Measurements from ENCODE around the gene PRKCZ.

PRKCZ gene

DNA sequence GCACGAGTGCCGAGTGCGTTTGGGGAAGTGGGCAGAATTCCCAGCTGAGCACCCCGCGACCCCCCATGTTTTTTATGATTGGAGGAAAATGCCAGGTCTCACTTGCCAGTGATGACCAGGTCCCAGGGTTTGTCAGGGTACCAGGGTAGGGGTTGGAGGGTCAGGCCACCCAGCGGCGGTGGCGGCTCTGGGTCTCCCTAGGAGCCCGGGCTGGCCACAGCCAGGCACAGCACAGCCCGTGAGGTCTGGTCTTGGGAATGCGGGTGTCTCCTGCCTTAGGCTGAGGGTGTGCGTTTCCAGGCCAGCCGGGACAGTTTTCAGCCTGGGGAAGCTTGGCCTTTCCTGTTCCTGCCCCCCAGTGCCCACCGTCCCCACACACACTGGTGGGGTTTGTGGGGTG is 22.7 kb downstream of the PRKCZ start:
- Histone ChIP-seq H3K27me3 (ENCODE audit: insufficient read depth, poor library complexity, severe bottlenecking) (peaks cover 2% of the 10 kb centered on the region), H3K4me3 (replicated peaks; ENCODE audit: insufficient read depth, low read length) (no peak overlapping the region), H3K27ac (replicated peaks) (no peak overlapping the region)
- TF ChIP-seq, protein P1, sequence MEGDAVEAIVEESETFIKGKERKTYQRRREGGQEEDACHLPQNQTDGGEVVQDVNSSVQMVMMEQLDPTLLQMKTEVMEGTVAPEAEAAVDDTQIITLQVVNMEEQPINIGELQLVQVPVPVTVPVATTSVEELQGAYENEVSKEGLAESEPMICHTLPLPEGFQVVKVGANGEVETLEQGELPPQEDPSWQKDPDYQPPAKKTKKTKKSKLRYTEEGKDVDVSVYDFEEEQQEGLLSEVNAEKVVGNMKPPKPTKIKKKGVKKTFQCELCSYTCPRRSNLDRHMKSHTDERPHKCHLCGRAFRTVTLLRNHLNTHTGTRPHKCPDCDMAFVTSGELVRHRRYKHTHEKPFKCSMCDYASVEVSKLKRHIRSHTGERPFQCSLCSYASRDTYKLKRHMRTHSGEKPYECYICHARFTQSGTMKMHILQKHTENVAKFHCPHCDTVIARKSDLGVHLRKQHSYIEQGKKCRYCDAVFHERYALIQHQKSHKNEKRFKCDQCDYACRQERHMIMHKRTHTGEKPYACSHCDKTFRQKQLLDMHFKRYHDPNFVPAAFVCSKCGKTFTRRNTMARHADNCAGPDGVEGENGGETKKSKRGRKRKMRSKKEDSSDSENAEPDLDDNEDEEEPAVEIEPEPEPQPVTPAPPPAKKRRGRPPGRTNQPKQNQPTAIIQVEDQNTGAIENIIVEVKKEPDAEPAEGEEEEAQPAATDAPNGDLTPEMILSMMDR (IDR thresholded peaks at IDR 0.05; ENCODE audit: insufficient read depth, low read length), result no peak
- TF ChIP-seq SPI1 (IDR thresholded peaks at IDR 0.05; ENCODE audit: borderline replicate concordance, low read depth), result no peak
- TF ChIP-seq POLR2AphosphoS5 (IDR thresholded peaks at IDR 0.05; ENCODE audit: low read depth), result no peak
- no peak for TF ChIP-seq GABPA (IDR thresholded peaks at IDR 0.05; ENCODE audit: low read depth)
- TF ChIP-seq, protein P2, sequence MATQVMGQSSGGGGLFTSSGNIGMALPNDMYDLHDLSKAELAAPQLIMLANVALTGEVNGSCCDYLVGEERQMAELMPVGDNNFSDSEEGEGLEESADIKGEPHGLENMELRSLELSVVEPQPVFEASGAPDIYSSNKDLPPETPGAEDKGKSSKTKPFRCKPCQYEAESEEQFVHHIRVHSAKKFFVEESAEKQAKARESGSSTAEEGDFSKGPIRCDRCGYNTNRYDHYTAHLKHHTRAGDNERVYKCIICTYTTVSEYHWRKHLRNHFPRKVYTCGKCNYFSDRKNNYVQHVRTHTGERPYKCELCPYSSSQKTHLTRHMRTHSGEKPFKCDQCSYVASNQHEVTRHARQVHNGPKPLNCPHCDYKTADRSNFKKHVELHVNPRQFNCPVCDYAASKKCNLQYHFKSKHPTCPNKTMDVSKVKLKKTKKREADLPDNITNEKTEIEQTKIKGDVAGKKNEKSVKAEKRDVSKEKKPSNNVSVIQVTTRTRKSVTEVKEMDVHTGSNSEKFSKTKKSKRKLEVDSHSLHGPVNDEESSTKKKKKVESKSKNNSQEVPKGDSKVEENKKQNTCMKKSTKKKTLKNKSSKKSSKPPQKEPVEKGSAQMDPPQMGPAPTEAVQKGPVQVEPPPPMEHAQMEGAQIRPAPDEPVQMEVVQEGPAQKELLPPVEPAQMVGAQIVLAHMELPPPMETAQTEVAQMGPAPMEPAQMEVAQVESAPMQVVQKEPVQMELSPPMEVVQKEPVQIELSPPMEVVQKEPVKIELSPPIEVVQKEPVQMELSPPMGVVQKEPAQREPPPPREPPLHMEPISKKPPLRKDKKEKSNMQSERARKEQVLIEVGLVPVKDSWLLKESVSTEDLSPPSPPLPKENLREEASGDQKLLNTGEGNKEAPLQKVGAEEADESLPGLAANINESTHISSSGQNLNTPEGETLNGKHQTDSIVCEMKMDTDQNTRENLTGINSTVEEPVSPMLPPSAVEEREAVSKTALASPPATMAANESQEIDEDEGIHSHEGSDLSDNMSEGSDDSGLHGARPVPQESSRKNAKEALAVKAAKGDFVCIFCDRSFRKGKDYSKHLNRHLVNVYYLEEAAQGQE (IDR thresholded peaks at IDR 0.05; ENCODE audit: insufficient replicate concordance, low read depth), result no peak
- no peak for DNase-seq (ENCODE audit: low read depth in 1 of 2, low spot score in 1 of 2)

DNA sequence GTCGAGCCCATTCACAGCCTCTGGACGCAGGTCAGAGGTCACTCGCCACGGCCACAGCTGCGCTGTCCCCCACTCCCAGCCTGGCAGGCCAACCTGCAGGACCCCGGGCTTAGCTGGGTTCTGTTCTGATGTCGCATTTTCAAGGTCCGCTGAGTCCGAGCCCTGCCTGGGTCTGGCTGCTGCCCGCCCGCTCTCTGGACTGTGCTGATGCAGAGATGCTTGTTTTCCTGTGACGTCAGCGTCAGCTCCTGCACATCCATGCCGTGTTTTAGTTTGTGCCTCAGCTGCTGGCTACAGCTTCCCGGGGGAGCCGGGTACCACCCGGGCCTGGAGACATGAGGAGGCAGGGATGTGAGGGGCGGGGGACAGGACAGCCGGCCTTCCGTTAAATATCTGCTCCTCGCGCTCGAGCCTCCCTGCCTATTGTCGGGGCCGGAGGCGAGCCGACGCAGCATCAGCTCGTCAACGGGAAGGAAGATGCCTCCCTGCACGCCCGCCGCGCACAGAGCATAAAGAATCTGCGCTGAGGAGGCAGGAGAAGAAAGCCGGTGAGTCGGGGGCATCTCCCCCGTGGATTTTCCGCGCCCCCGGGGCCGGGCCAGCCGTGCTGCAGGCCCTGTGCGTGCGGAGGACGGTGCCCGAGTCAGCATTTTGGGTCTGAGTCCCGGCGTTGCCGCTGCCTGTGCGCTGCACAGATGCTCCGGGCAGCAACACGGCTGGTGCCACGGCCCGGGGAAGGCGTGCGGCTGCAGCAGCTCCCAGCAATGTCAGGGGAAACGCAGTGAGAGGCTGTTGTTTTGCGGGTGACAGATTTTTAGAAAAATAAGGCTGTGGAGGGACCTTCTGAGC is 23.4 kb downstream of the PRKCZ start:
- peaks cover 2% of the 10 kb centered on the region for H3K27me3 ChIP-seq (ENCODE audit: insufficient read depth, poor library complexity, severe bottlenecking)
- no peak overlapping the region for H3K27ac ChIP-seq (replicated peaks)
- TF ChIP-seq GABPA (IDR thresholded peaks at IDR 0.05; ENCODE audit: low read depth), result no peak
- TF ChIP-seq, protein P1 (IDR thresholded peaks at IDR 0.05; ENCODE audit: insufficient read depth, low read length), result no peak
- TF ChIP-seq SPI1 (IDR thresholded peaks at IDR 0.05; ENCODE audit: borderline replicate concordance, low read depth), result no peak
- no peak for TF ChIP-seq POLR2AphosphoS5 (IDR thresholded peaks at IDR 0.05; ENCODE audit: low read depth)
- TF ChIP-seq, protein P2 (IDR thresholded peaks at IDR 0.05; ENCODE audit: insufficient replicate concordance, low read depth), result no peak
- DNase-seq (ENCODE audit: low read depth in 1 of 2, low spot score in 1 of 2), result no peak
- H3K4me3 ChIP-seq (replicated peaks; ENCODE audit: insufficient read depth, low read length), result no peak overlapping the region

DNA sequence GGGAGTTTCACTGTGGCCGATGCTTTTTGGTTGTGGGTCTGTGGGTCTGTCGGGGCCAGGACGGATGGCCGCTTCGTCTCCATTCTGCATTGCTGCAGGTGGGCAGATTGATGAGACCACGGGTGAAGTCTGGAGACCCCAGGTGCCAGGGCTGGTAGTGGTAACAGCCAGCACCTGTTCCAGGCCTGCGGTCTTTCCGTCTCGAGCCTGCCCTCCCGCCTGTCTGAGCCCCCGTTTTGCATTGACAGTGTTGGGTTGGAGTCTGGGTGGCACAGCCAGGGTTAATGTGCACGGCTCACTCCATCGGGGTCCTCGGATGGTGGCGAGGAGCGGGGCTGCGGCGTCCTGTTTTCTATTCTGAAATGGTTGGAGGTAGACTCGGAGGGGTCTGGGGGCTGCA is 24.2 kb downstream of the PRKCZ start:
- peaks cover 2% of the 10 kb centered on the region for H3K27me3 ChIP-seq (ENCODE audit: insufficient read depth, poor library complexity, severe bottlenecking)
- H3K4me3 ChIP-seq (replicated peaks; ENCODE audit: insufficient read depth, low read length), result no peak overlapping the region
- no peak for DNase-seq (ENCODE audit: low read depth in 1 of 2, low spot score in 1 of 2)
- TF ChIP-seq GABPA (IDR thresholded peaks at IDR 0.05; ENCODE audit: low read depth) (no peak), POLR2AphosphoS5 (IDR thresholded peaks at IDR 0.05; ENCODE audit: low read depth) (no peak), SPI1 (IDR thresholded peaks at IDR 0.05; ENCODE audit: borderline replicate concordance, low read depth) (no peak)
- TF ChIP-seq, protein P2 (IDR thresholded peaks at IDR 0.05; ENCODE audit: insufficient replicate concordance, low read depth), result no peak
- TF ChIP-seq, protein P1 (IDR thresholded peaks at IDR 0.05; ENCODE audit: insufficient read depth, low read length), result no peak
- H3K27ac ChIP-seq (replicated peaks), result no peak overlapping the region

Measured in HL-60 (cell line).